Astrocyte (in vitro differentiated cells and primary cell): Measurements from ENCODE around the gene PLA1A.

Source experiments
- EZH2 ChIP-seq: IDR thresholded peaks from 2 replicates; pipeline ENCODE4 v1.6.1; 2012; ENCODE audit warnings: mild to moderate bottlenecking, low read length, inconsistent platforms; ENCODE audit not compliant: insufficient read depth
- TF ChIP-seq, protein P1 (sequence below): IDR thresholded peaks from 2 replicates; pipeline ENCODE4 v1.5.1; 2011; ENCODE audit warnings: low read depth, mild to moderate bottlenecking, inconsistent platforms, low read length, moderate library complexity; ENCODE audit not compliant: insufficient read depth

DNA sequence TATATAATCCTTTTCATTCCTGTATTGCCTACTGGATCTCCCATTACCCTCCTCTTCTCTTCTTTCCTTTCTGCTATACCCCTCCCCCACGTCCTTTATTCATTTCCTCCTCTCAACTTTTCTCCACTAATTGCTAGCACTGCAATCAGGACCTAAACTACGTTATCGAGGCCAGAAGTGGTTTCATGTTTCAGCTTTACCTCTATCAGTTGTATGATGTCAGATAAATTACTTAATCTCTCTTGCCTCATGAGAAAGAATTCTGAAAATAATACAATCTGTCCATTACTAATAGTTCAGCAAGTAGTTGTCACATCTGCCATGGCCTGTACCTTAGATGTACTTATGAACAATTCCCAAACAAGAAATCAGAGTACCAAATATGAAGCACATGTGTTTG lies 52.1 kb downstream of the PLA1A start:
- TF ChIP-seq, protein P1, sequence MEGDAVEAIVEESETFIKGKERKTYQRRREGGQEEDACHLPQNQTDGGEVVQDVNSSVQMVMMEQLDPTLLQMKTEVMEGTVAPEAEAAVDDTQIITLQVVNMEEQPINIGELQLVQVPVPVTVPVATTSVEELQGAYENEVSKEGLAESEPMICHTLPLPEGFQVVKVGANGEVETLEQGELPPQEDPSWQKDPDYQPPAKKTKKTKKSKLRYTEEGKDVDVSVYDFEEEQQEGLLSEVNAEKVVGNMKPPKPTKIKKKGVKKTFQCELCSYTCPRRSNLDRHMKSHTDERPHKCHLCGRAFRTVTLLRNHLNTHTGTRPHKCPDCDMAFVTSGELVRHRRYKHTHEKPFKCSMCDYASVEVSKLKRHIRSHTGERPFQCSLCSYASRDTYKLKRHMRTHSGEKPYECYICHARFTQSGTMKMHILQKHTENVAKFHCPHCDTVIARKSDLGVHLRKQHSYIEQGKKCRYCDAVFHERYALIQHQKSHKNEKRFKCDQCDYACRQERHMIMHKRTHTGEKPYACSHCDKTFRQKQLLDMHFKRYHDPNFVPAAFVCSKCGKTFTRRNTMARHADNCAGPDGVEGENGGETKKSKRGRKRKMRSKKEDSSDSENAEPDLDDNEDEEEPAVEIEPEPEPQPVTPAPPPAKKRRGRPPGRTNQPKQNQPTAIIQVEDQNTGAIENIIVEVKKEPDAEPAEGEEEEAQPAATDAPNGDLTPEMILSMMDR, result no peak
- TF ChIP-seq EZH2, result no peak
